GM18873 (cell line): ENCODE data around the gene UNC13A.

ENCODE experiments used
- ATAC-seq: cut with Tn5 transposase; IDR thresholded peaks from one replicate; pipeline ENCODE4 v1.9.1; 2021; ENCODE audit warnings: mild to moderate bottlenecking, moderate library complexity, moderate number of reproducible peaks; ENCODE audit not compliant: unreplicated experiment, low FRiP score

The UNC13A gene

GRCh38 chr19:17632577-17632976 is 55.6 kb downstream of the UNC13A start:
- ATAC-seq = no peak

- ATAC-seq = no peak
Observed at GRCh38 chr19:17629760-17630159, 58.4 kb downstream of the UNC13A start.

GRCh38 chr19:17627921-17628320 is 60.2 kb downstream of the UNC13A start:
- no peak for ATAC-seq

DNA sequence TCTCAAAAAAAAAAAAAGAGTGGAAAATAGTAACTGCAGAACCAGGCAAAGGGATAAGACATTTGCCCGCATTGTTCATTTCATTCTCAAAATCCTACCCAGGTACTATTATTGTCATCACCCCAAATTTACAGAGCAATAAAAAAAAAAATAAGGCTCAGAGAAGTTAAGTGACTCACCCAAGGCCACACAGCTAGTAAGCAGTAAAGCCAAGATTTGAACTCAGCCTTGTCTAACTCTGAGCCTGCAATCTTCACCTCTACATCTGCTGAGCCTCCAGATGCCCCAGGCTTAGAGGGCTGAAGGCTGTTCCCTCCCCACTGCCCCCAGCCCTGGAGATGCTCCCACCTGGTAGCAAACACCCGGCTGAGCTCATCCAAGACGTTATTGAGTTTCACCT is 61.0 kb downstream of the UNC13A start:
- ATAC-seq = no peak

- no peak for ATAC-seq
Observed at GRCh38 chr19:17626456-17627015, 61.6 kb downstream of the UNC13A start.

DNA sequence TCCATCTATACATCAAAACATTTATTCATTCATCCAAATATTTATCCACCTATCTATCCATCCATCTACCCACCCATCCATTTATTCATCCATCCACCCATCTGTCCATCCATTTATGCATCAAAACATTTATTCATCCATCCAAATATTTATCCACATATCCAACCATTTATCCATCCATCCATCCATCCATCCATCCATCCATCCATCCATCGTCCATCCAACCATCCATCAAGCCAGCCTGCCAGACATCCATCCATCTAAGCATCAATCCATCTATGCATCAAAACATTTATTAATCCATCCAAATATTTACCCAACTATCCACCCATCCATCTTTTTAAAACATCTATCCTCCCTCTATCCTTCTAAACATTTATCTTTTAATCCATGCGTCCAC is 62.2 kb downstream of the UNC13A start:
- no peak for ATAC-seq

DNA sequence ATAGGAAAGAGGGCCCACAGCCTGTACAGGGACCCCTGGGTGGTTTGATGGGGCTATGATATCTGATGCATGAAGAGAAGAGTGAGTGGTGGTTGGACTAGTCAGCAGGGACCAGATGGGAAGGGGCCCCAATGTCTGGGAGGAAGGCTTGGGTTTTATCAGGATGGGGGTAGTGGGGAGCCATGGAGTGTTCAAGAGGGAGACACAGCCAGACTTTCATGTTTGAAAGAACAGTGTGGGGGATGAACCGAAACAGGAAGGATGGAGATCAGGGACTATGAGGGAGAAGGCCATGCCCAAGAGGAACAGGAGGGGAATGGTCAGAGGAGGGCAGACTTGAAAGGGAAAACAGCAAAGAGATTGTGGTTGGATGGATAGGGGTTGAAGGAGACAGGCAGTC is 63.1 kb downstream of the UNC13A start:
- no peak for ATAC-seq

DNA sequence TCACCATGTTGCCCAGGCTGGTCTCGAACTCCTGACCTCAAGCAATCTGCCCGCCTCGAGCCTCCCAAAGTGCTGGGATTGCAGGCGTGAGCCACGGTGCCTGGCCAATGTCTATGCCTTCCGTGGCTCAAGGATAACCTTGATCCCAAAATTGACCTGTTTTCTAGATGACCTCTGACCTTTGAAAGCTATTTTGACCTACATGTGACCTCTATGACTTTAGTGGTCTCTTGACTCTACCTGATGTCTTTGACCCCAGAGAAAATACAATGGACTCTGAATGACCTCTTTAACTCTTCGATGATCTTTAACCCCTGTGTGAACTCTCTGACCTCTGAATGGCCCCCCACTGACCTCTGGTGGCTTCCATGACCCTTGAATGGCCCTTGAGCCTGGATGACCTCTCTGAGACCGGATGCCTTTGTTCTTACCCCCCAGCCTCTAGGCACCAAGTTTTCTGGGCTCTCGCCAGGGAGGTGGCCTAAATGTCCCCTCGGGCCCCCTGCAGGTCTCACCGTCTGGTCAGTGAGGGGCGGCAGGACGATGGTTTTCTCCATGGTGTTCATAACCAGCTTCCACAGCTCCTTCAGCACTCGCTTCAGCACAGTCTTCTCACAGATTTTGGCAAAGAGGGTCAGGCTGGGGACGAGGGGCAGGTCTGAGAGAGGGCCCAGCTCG is 63.7 kb downstream of the UNC13A start:
- no peak for ATAC-seq

GRCh38 chr19:17623224-17623935 is 64.8 kb downstream of the UNC13A start:
- no peak for ATAC-seq

DNA sequence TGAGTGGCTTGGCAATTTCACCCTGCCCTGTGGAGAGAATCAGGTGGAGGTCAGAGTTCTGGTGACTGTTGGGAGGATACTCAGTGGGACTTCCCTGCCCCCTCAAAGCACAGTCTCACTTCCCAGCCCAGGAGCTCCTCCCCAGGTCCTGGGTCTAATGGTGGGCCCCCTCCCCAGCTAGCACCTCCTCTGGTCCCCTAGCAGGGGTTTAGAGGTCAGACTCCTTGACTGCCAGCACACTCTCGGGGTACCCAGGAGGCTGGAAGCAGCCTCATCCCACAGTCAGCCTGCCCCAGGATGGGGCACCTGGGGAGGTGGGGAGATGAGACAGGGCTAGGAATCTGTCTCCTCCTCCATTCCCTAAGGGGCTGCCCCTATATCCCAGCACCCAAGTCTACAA is 67.5 kb downstream of the UNC13A start:
- ATAC-seq = no peak

DNA sequence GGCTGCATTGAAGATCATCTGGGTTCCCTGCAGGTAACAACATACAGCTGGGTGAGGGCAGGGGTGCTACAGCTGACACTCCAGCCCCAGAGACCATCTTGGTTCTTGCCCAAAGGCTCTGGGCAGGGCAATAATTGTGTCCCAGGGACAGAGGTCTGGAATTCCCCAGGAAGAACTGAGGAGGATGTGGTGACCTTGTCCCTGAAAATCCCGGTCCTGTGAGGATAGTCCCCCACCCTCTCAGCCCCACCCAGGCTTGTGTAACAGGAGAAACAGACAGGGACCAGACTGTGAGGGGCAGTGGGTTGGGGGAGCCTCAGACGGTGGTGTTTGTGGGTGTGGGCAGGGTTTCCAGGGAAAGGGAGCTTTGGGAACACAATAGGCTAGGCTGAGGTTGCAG is 69.2 kb downstream of the UNC13A start:
- no peak for ATAC-seq

DNA sequence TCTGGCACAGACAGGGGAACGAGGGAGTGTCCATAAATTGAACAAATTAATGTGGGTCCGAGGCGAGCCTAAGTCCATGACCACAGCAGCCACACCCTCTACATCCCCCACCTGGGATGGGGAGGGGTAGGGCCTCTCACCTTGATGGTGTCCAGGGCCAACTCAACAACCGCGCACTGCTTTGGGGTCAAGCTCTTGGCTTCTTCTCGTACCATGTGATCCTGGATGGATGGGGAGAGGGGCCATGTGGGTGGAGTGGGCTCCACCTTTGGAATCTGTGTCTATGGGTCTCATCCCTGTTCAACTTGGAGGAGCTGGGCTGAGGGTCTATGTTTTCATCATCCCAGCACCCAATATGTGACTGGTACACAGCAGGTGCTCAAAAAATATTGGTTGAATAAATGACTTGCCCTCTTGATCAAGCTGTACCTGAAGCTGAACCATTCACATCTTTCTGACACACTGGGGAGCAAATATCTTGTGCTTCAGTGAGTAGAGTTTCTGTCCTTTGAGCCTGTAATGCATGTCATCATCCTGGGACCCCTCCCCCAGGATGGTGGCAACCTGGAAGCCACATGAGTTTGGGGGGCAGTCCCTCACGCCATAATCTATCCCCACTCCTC is 69.8 kb downstream of the UNC13A start:
- no peak for ATAC-seq

DNA sequence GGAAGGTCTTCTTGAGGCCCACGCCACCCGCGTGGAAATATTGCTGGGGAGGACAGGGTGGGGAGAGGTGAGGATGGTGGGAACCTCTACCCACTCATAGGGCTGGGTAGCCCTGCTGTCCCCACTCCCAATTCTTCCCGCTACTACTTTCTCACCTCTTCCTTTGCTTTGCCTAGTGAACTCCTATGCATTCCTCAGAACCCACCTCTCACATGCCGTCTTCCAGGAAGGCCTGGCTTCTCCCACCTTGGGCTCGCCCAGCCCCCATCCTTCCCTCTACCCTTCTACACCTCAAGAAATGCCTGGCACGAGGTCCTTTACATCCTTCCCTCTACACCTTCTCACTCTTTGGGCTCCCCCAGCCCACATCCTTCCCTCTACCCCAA is 70.4 kb downstream of the UNC13A start:
- ATAC-seq = no peak

GRCh38 chr19:17616961-17617806 is 71.0 kb downstream of the UNC13A start:
- no peak for ATAC-seq

- no peak for ATAC-seq
Observed at GRCh38 chr19:17616686-17616960, 71.5 kb downstream of the UNC13A start.

- ATAC-seq = no peak
Observed at GRCh38 chr19:17615889-17616685, 72.1 kb downstream of the UNC13A start.

- no peak for ATAC-seq
Observed at GRCh38 chr19:17614476-17614875, 73.7 kb downstream of the UNC13A start.

- no peak for ATAC-seq
Observed at GRCh38 chr19:17611462-17612244, 76.5 kb downstream of the UNC13A start.

DNA sequence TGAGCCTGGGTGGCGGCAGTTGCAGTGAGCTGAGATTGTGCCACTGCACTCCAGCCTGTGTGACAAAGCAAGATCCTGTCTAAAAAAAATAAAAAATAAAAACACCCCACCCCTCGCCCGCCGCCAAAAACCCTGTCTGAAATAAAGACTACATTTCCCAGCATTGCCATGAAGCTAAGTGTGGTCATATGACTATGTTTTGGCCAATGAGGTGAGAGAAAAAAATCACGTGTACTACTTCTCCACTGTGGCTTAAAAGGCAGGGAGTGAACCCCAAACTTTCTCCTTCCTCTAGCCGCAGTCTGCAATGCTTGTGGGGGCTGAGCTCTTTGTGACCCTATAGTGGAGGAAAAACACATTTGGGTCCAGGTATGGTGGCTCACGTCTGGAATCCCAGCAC is 77.8 kb downstream of the UNC13A start:
- ATAC-seq = no peak
